ENCODE data around the gene PRODH2. TPM values are rescaled to one million over a fixed set of nuclear protein-coding genes. Genes with fewer than 3 reads are reported as not detected.

Gene PRODH2, protein sequence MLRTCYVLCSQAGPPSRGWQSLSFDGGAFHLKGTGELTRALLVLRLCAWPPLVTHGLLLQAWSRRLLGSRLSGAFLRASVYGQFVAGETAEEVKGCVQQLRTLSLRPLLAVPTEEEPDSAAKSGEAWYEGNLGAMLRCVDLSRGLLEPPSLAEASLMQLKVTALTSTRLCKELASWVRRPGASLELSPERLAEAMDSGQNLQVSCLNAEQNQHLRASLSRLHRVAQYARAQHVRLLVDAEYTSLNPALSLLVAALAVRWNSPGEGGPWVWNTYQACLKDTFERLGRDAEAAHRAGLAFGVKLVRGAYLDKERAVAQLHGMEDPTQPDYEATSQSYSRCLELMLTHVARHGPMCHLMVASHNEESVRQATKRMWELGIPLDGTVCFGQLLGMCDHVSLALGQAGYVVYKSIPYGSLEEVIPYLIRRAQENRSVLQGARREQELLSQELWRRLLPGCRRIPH
- total RNA-seq = not detected in 2 replicates

DNA sequence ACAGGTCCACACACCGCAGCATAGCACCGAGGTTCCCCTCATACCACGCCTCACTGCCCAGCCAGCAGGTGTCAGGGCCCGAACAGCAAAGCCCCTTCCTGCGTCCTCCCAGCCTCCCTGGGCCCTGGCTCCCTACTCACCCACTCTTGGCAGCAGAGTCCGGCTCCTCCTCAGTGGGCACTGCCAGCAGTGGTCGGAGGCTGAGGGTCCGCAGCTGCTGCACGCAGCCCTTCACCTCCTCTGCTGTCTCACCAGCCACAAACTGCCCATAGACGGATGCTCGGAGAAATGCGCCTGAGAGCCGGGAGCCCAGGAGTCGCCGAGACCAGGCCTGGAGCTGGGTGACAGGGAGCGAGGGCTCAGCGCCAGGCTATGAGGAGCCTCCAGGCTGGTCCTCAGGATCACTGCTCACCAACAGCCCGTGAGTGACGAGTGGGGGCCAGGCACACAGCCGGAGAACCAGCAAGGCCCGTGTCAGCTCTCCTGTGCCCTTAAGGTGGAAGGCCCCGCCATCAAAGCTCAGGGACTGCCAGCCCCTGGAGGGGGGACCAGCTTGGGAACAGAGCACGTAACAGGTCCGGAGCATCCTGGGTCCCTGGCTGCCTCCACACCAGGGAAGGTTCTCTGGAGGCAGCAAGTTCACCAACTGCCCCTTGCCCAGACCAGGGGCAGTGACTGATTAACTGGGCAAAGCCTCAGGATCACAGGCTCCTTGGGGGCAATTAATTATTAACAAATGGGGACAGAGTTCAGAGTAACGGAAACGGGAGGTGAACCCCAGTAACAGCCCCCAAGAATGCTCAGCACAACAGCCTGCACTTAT lies at the start of gene PRODH2:
Gene PRODH2 (minus strand): TSS at position 626 of the 823 bp plus-strand sequence. CDS start 40 bp downstream, at position 586.

DNA sequence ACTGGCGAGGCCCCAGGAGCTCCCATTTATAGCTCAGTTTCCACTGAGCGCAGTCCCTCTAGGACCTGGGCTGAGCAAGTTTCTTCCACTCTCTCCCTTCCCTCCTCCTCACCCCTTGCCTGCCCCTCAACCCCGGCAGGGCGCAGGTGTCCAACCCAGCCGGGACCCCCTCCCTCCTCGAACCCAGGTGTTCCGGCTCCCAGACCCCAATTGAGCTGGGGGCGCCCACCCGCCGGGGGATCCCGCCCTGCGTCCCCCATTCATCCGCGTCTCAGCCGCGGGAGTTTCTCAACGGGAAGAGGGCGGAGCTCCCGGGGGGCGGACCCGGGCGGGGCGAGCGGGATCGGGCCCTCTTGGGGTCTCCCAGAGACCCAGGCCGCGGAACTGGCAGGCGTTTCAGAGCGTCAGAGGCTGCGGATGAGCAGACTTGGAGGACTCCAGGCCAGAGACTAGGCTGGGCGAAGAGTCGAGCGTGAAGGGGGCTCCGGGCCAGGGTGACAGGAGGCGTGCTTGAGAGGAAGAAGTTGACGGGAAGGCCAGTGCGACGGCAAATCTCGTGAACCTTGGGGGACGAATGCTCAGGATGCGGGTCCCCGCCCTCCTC lies 44.0 kb upstream of the PRODH2 start, which contains the start of gene KIRREL2:
Gene KIRREL2 (plus strand): TSS at position 366 of the 604 bp plus-strand sequence. CDS start 209 bp downstream, at position 575.

DNA sequence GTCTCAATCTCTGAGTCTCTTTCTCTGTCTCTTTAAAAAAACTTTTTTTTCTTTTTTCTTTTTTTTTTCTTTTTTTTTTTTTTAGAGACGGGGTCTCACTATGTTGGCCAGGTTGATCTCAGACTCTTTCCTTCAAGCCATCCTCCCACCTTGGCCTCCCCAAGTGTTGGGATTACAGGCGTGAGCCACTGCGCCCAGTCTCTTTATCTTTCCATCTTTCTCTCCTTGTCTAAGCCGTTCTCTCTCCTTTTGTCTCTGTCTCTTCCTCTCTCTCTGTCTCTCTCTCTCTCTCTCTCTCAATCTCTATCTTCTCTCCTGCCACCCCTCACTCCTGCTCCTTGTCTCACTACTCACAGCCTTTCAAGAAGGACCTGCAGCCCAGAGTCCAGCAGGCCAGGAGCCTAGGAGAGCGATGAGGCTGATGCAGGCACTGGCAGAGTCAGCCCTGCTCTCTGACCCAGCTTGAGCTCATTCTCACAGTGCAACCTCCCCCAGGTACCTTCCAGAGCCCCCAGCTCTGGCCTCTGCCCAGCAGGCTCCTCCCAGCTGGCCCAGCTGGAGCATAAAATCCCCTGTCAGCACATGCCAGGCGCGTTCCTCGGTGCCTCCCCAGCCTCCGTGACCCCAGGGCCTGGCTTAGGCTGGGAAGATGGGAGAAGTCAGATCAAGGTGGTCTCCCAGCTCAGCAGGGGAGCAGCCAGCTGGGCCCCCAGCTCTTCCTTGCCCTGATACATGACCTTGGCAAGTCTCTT lies 39.6 kb upstream of the PRODH2 start, which contains the start of gene NPHS1:
Gene NPHS1 (minus strand): TSS at position 476 of the 752 bp plus-strand sequence. CDS start 667 bp downstream, outside the sequence.

DNA sequence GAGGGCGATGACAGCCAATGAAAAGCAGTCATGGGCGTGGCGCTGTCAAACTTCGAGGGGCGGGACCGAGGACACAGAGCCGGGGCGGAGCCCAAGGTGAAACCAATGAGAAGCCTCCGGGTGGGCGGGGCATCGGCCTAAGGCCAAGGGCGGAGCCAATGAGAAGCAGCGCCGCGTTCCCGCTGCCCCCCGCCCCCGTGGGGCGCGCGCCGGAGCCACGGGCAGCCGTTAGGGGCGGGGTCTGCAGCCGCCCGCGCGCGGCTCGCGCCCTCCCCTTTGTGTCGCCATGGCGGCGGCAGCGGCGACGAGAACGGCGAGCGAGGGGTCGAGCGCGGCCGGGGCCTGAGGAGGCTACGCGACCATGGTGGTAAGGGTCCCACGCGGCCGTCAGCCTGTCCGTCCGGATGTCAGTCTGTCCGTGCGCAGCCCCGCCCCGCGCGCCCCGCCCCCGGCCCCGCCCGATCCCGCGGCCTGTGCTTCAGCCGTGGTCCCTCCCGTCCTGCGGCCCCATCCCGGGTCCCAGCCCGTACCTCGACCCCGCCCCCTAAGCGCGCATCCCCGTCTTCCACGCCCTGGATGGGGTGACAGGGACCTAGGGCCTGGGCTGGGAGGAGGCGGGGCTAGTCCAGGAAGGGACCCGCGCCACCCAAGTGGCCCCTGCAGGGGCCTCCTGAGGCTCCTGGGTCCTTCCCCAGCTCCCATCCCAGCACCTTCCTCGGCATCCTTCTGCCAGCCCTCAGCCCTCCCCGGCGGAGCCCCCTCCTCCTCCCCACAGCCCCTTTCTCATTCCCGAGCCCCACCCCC lies 37.1 kb downstream of the PRODH2 start, which contains the start of gene ARHGAP33:
Gene ARHGAP33 (plus strand): TSS at position 267 of the 804 bp plus-strand sequence. CDS start 95 bp downstream, at position 362.

DNA sequence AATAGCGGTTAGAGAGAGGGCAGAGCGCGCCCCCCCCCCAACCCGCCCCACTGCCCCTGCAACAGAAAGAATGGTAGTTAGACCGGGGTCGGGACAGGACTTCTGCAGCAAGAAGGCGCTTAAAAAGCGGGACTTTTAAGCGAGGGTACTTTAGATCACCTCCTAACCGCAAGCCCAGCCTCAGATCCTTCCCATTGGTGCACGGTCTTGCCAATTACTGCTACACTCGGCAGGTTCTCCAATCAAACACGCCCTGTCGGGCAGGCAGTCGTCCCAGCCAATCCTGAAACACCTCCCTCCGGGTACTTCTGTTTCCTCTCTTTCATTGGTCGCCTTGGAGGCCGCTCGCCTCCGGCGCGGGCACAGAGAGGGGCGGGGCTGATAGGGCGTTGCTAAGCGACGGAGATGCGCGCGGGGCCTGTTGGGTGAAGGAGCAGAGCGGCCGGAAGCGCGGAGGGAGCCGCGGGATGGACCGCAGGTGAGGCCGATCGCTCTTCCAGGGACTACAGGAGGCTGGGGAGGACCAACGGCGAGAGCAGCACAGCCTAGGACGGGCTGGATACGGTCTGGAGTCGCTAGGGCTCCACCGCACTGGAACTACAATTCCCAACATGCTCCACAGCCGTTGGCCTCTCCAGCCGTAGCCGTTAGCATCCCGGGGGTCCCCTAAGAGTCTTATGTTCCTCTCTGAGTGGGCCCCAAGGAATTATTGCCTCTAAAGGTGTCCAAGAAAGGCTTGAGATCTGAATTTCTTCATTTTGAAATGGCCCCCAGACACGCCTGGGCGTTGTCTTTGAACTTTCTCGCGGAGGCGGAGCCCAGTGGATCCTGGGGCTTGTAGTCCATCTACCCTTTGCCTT lies 54.7 kb downstream of the PRODH2 start, which contains the start of gene PROSER3:
Gene PROSER3 (plus strand): TSS at position 428 of the 860 bp plus-strand sequence. CDS start 40 bp downstream, at position 468.

DNA sequence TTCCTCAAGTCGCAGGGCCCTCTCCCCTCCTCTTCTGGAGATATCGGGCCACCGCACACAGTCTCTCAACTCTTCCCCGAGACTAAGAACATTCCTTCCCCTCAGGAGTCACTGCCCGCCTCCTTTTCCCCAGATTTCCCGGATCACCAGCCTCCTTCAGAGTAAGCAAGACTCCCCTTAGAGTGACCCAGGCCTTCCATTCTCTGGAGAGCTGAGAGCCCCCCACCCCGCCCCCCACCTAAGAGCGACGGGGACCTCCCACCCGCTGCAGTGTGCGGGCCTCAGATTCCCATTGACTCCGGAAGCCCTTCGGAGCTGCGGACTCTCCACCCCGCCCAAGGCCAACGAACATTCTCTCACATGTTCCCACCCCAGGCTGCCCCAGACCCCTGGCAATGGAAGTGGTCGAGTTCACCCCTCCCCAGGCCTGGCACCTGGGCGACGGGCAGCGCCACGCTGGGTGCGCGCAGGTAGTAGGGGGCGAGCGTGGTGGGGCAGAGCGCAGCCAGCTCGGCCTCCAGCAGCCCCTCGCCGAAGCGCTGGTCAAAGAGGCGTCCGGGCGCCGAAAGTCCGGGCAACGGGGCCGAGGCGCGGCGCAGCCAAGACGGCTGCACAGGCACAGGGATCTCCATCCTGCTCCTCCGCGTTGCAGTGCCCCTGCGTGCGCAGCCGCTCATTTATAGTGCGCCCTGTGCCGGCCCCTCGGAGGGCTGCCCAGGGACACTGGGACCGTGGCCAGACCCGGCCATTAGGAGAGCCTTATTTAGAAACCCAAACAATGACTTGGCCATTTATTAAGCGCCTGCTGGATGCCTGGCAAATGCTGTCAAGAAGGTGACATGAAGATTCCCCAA lies 56.0 kb downstream of the PRODH2 start, which contains the start of gene HSPB6:
Gene HSPB6 (minus strand): TSS at position 653 of the 854 bp plus-strand sequence. CDS start 21 bp downstream, at position 632.

Other genes starting within 250 kb of the PRODH2 start
- gene ATP4A, start 249.2 kb downstream of the PRODH2 start, total RNA-seq = not detected in 2 replicates
- not detected in 2 replicates for gene PMIS2, start 226.7 kb downstream of the PRODH2 start, total RNA-seq
- gene HAUS5, start 200.1 kb downstream of the PRODH2 start, total RNA-seq = 6.6 and 12.5 TPM in 2 replicates
- 42.0 and 43.0 TPM in 2 replicates for gene RBM42, start 183.8 kb downstream of the PRODH2 start, total RNA-seq
- gene ETV2, start 171.1 kb downstream of the PRODH2 start, total RNA-seq = 0.37 and 0.39 TPM in 2 replicates
- gene COX6B1, start 164.5 kb downstream of the PRODH2 start, total RNA-seq = 156 and 265 TPM in 2 replicates
- not detected in 2 replicates for gene UPK1A, start 146.3 kb downstream of the PRODH2 start, total RNA-seq
- not detected in 2 replicates for gene ZBTB32, start 108.3 kb downstream of the PRODH2 start, total RNA-seq
- gene KMT2B, start 94.8 kb downstream of the PRODH2 start, total RNA-seq = 7.3 and 7.8 TPM in 2 replicates
- 1.6 and 2.9 TPM in 2 replicates for gene IGFLR1, start 70.4 kb downstream of the PRODH2 start, total RNA-seq
- 4.5 and 5.5 TPM in 2 replicates for gene U2AF1L4, start 67.4 kb downstream of the PRODH2 start, total RNA-seq
- gene PSENEN, start 67.2 kb downstream of the PRODH2 start, total RNA-seq = 12.5 and 14.7 TPM in 2 replicates
- gene LIN37, start 64.3 kb downstream of the PRODH2 start, total RNA-seq = 14.3 and 16.2 TPM in 2 replicates
- 21.3 and 48.9 TPM in 2 replicates for gene HSPB6, start 55.8 kb downstream of the PRODH2 start, total RNA-seq
- gene PROSER3, start 54.7 kb downstream of the PRODH2 start, total RNA-seq = 7.7 and 12.7 TPM in 2 replicates
- gene ARHGAP33, start 37.3 kb downstream of the PRODH2 start, total RNA-seq = 5.9 and 6.3 TPM in 2 replicates
- gene NPHS1, start 39.7 kb upstream of the PRODH2 start, total RNA-seq = not detected in 2 replicates
- gene KIRREL2, start 44.1 kb upstream of the PRODH2 start, total RNA-seq = under 0.01 TPM in 1 of 2 replicates, not detected in the other
- gene APLP1, start 55.7 kb upstream of the PRODH2 start, total RNA-seq = 0.37 and 1.2 TPM in 2 replicates
- gene NFKBID, start 87.7 kb upstream of the PRODH2 start, total RNA-seq = 4.4 and 6.1 TPM in 2 replicates
- 0.37 and 0.59 TPM in 2 replicates for gene HCST, start 89.7 kb upstream of the PRODH2 start, total RNA-seq
- gene TYROBP, start 95.5 kb upstream of the PRODH2 start, total RNA-seq = not detected in 2 replicates
- gene LRFN3, start 123.5 kb upstream of the PRODH2 start, total RNA-seq = 3.9 and 4.0 TPM in 2 replicates
- gene SDHAF1, start 182.3 kb upstream of the PRODH2 start, total RNA-seq = 14.9 and 18.0 TPM in 2 replicates
- under 0.01 TPM in 1 of 2 replicates, not detected in the other for gene SYNE4, start 196.0 kb upstream of the PRODH2 start, total RNA-seq
- 12.7 and 14.3 TPM in 2 replicates for gene ALKBH6, start 201.4 kb upstream of the PRODH2 start, total RNA-seq
- 5.5 and 6.2 TPM in 2 replicates for gene CLIP3, start 220.0 kb upstream of the PRODH2 start, total RNA-seq
- 1.4 and 3.7 TPM in 2 replicates for gene THAP8, start 241.4 kb upstream of the PRODH2 start, total RNA-seq
- gene WDR62, start 242.1 kb upstream of the PRODH2 start, total RNA-seq = 4.0 and 9.6 TPM in 2 replicates

Data from subcutaneous preadipocyte (primary cell).